Measurements from ENCODE around the gene GANAB. TPM values are rescaled to one million over a fixed set of nuclear protein-coding genes. Genes with fewer than 3 reads are reported as not detected.
"Not testable (repeated sequence)": the region's sequence is repeated elsewhere in the genome, so short reads cannot be mapped to it uniquely, and the experiment has no call there.

The GANAB gene
- total RNA-seq = 10 to 100 TPM; 59.7 to 62.2 (median 61.4) TPM
- polyA plus RNA-seq = 10 to 100 TPM; 34.3 to 64.6 (median 62.0) TPM
- long read RNA-seq, donor 1, partial matches to known transcripts = 0 of 14 reads
- long read RNA-seq, donor 1, other reads (novel, unspliced or antisense) = 13 of 14 reads
- long read RNA-seq, donor 2, partial matches to known transcripts = 6 of 9 reads
- long read RNA-seq, donor 2, other reads (novel, unspliced or antisense) = 3 of 9 reads

- Histone ChIP-seq H3K4me1 (peaks cover 24% of the 10 kb centered on the region), H3K4me3 (peak within 1 kb of the TSS; percentile 100), H3K27ac (peak within 1 kb of the TSS; percentile 97), H3K9me3 (no peaks in the 10 kb centered on the region), H3K27me3 (ENCODE audit: insufficient read depth in 3 of 3, low read length in 2 of 3) (no peaks in the 10 kb centered on the region), H3K36me3 (ENCODE audit: insufficient read depth in 1 of 2, low read depth in 1 of 2) (peaks cover 0 to 54% of the 10 kb centered on the region in 2 donors)
- TF ChIP-seq, protein P1, sequence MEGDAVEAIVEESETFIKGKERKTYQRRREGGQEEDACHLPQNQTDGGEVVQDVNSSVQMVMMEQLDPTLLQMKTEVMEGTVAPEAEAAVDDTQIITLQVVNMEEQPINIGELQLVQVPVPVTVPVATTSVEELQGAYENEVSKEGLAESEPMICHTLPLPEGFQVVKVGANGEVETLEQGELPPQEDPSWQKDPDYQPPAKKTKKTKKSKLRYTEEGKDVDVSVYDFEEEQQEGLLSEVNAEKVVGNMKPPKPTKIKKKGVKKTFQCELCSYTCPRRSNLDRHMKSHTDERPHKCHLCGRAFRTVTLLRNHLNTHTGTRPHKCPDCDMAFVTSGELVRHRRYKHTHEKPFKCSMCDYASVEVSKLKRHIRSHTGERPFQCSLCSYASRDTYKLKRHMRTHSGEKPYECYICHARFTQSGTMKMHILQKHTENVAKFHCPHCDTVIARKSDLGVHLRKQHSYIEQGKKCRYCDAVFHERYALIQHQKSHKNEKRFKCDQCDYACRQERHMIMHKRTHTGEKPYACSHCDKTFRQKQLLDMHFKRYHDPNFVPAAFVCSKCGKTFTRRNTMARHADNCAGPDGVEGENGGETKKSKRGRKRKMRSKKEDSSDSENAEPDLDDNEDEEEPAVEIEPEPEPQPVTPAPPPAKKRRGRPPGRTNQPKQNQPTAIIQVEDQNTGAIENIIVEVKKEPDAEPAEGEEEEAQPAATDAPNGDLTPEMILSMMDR (IDR thresholded peaks at IDR 0.05) = no peak
- intact Hi-C loops (cut with DNase I) = no loop called here
- peak; percentile 100 for DNase-seq
- WGBS, 3 donors = 0% methylated on average over 63 to 73 of the region's 73 CpGs
- peak; percentile 98 to 99 (median 99) for ATAC-seq
These were observed at the start of gene GANAB for GRCh38 chr11:62645946-62646824. Gene GANAB, minus strand, starts transcription at chr11:62646613. Its CDS starts 14 bp downstream, at chr11:62646599.

DNA sequence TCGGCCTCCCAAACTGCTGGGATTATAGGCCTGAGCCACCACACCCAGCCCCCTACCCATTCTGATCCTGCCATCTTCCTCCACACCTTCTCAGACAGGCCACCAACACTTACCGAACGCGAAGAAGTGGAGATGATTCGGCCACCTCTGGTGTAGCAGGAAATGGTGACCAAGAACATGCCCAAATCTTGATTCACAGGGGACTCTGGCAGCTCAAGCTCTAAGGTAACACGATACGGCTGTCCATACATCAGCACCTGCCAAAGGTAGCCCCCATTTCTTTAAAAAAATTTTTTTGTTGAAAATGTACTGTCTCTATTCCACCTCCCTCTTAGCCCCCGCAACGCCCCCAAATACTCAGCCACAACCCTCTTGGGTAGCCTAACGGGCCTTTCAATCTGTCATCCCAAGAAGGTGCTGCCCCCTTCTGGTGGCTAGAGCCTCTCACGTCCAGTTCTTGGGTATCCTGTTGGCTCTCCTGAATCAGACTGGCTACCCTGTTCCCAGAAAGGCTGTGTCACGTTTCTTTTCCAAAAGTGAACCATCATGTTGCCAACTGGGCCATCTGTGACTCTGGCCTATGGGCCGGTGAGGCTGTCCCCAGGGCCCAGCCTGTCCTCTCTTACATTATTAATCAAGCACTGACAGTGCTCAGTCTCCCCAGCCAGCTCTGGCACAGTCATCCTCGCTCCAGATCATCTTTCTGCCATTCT is 48.2 kb upstream of the GANAB start:
- peak overlapping the region; percentile 79 for H3K27ac ChIP-seq
- ATAC-seq (peak; percentile 95 to 97 (median 96)), DNase-seq (peak; percentile 86 to 93)
- H3K27me3 ChIP-seq (ENCODE audit: insufficient read depth in 3 of 3, low read length in 2 of 3) = no peaks in the 10 kb centered on the region
- 28 to 35% (median 30%) methylated on average over 14 of the region's 14 CpGs for WGBS, 3 donors
- TF ChIP-seq, protein P1 (IDR thresholded peaks at IDR 0.05) = peak; percentile 87
- no peaks in the 10 kb centered on the region for H3K9me3 ChIP-seq
- peaks cover 10% of the 10 kb centered on the region for H3K4me1 ChIP-seq
- intact Hi-C loops (cut with DNase I) = loop anchor here (2.0 to 10.0 kb wide), 4 partner anchors 14 to 300 kb away; partner anchors contain the start of gene TUT1 (in 1 of the 2)
- H3K36me3 ChIP-seq (ENCODE audit: insufficient read depth in 1 of 2, low read depth in 1 of 2) = peaks cover 0 to 45% of the 10 kb centered on the region in 2 donors
- no peak overlapping the region for H3K4me3 ChIP-seq

DNA sequence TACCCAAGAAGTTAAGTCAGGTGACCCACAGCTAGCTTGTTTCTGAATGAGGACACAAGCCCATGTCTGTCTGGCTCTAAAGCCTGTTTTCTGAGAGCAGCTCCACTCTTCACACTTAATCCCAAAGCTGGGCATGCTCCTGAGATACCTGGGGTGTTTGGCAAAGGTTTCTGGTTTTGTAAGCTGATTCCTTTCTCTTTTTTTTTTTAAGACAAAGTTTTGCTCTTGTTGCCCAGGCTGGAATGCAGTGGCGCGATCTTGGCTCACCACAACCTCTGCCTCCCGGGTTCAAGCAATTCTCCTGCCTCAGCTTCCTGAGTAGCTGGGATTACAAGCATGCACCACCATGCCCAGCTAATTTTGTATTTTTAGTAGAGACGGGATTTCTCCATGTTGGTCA is 47.2 kb upstream of the GANAB start:
- not testable (repeated sequence) for H3K27me3 ChIP-seq (ENCODE audit: insufficient read depth in 3 of 3, low read length in 2 of 3); H3K4me3 ChIP-seq; H3K9me3 ChIP-seq; DNase-seq; ATAC-seq
- peaks cover 10% of the 10 kb centered on the region for H3K4me1 ChIP-seq
- H3K36me3 ChIP-seq (ENCODE audit: insufficient read depth in 1 of 2, low read depth in 1 of 2) = peaks cover 0 to 45% of the 10 kb centered on the region in 2 donors
- H3K27ac ChIP-seq = peak overlapping the region; percentile 79
- WGBS, 3 donors = 72 to 95% (median 81%) methylated on average over 3 to 4 of the region's 4 CpGs
- intact Hi-C loops (cut with DNase I) = loop anchor here (2.0 to 10.0 kb wide), 4 partner anchors 13 to 299 kb away; partner anchors contain the start of gene TUT1 (in 1 of the 2)

DNA sequence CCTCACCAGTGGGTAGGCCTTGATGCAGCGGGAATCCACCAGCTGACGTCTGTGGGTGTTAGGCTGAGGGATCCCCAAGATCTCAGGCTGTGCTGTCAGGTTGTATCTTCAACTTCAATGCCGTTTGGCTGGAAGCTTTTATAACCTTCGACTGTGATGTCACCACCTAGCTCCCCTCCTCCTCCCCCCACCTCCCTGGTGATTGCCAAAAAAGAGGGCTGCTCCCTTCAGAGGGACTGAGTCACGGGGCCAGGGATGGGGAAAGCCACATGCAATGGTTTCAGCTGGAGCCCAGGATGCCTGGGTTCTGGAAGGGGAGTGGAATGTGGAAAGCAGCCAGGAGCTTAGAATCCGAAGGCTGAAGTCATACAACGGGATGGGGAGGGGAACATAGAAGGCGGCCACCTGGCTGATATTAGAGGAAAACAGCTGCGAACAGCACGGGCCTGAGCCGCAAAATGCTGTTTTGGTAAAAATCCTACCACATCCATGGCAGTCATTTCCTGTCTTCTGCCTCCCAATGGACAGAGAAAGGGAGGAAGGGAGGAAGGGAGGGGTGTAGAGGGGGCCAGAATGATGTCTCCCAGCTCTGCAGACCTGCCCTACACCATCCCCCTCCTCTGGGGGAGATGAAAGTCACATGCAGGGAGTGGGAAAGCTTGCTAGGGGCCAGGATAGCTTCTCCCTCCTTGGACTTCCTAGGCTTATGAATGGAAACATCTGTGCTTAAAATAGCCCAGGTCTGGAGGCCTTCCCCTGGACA is 43.2 kb upstream of the GANAB start, which contains the start of gene LRRN4CL:
LRRN4CL (minus strand) TSS at position 110 of the 763 bp plus-strand sequence. CDS start 1,022 bp downstream, outside the sequence.
- peak within 1 kb of the TSS; percentile 43 for H3K4me3 ChIP-seq
- peaks cover 0 to 41% of the 10 kb centered on the region in 2 donors for H3K36me3 ChIP-seq (ENCODE audit: insufficient read depth in 1 of 2, low read depth in 1 of 2)
- H3K27ac ChIP-seq = peak within 1 kb of the TSS; percentile 53
- no peaks in the 10 kb centered on the region for H3K9me3 ChIP-seq
- ATAC-seq = peak; percentile 64 to 80 (median 78)
- 21 to 32% (median 30%) methylated on average over 11 of the region's 11 CpGs for WGBS, 3 donors
- peaks cover 5% of the 10 kb centered on the region for H3K4me1 ChIP-seq
- peak; percentile 90 to 92 for DNase-seq
- TF ChIP-seq, protein P1 (IDR thresholded peaks at IDR 0.05) = no peak
- no peaks in the 10 kb centered on the region for H3K27me3 ChIP-seq (ENCODE audit: insufficient read depth in 3 of 3, low read length in 2 of 3)
- intact Hi-C loops (cut with DNase I) = loop anchor here (5.0 to 10.0 kb wide), 3 partner anchors 97 to 295 kb away; partner anchors contain the start of gene TUT1 (in 1 of the 2)
